ENCODE results near the gene CCDC85B.

DNA sequence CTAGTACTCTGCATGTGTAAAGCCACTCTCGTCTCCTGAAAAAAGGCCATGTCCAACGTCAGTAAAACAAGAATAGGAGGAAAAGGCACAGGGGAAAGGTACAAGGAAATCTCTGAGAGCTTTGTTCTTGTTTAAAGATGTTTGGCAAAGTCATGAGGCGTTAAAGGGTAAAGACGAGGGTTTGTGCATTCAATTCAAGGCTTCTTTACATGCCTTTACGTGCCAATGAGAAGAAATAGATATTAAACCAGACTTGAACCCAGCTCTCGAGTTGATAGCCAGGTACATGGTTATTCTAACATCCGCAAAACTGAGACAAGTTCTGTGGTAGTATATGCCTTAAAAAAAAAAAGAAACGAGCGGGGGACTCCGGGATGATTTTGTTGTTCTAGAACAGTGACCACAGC, 31.8 kb upstream of the CCDC85B start:
- TF ChIP-seq EZH2 (IDR thresholded peaks at IDR 0.05): no peak
- TF ChIP-seq FOXP2 (optimal IDR thresholded peaks at IDR 0.05; ENCODE audit: control extremely low read depth, extremely low read length, insufficient read depth): no peak
- TF ChIP-seq POLR2AphosphoS5 (IDR thresholded peaks at IDR 0.05; ENCODE audit: borderline replicate concordance, low read depth, low read length): no peak

Data from SK-N-MC (cell line).